Activated CD8-positive, alpha-beta memory T cell treated with anti-CD3 and anti-CD28 coated beads for 1 hour (primary cell): ENCODE measurements around the gene NOXA1.
"Not testable (repeated sequence)": the region's sequence is repeated elsewhere in the genome, so short reads cannot be mapped to it uniquely, and the experiment has no call there.

Experiments used
- DNase-seq, 2 donors: peaks; one replicate each; pipeline ENCODE4 v3.0.0-alpha.2; 2020; ENCODE audit warnings: low read depth in 1 of 2; ENCODE audit errors: extremely low read depth in 1 of 2

Gene NOXA1

DNA sequence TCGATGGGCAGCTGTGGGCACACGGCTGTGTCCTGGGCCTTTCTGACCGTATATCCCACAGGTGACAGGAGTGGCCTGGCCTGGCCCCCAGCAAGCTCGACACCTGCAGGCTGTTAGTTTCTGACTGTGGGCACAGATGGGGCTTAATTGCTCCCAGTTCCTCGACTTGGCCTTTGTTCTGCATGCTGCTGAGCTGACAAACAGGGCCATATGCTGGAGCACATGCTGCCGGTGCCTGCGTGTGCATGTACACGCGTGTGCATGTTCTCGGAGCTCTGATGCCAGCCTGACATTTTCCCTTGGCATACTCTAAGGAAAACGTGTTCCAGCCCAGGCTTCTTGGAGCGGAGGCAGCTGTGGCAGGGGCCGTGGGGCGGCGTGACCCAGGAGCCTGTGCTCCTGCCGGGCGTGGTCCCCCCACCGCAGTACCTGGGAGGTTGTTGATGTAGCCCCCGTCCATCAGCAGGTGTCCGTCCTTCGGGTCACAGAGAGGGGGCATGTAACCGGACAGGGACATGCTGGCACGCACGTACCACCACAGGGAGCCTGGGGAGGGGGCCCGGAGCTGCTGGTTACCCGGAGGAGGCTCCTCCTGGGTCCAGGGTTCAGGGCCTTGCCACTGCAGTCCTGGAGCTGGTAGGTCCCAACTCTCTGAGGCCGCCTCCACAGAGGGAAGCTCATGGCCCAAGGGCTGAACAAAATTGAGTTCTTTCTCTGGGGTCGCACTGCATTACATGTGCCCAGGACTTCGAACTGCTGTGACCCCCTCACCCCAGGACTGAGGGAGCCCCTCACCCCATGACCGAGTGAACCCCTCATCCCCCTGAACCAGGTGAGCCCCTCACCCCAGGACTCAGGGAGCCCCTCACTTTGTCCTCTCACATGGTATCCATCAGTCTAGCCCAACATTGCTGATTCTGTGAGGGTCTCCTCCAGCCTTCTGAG is 40.1 kb downstream of the NOXA1 start:
- no peak for DNase-seq

GRCh38 chr9:137463931-137464290 is 40.7 kb downstream of the NOXA1 start:
- DNase-seq: no peak

DNA sequence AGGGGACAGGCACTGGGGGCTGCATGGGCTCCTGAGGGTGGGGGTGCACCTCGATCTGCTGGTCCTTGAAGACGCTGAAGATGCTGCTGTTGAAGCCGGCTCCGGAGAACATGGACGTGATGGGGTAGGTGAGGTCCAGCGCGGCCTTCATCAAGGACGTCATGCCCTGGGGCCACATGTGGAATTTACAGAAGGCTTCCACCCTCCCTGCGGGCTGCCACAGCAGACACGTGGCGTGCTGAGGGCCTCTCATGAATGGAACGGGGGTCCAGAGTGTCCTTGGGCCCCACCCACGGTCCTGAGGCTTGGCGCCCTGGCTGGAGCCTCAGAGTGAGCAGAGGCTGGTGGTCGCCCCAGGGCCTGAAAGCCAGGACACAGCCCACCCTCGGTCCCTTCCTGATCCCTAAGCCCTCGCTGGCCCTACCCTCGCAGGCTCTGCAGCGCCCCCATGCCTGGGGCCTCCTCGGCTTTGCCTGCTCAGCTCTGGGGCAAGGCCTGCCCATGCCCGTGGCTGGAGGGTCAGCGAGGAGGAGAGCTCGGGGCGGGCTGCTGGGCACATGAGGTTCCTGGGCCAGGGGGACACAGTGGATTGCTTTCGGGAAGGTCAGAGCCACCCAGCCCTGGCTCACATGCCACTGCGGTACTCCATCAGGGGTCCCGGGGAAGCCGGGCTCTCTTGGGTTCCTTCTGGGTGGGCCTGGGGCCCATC is 41.3 kb downstream of the NOXA1 start:
- DNase-seq: no peak

DNA sequence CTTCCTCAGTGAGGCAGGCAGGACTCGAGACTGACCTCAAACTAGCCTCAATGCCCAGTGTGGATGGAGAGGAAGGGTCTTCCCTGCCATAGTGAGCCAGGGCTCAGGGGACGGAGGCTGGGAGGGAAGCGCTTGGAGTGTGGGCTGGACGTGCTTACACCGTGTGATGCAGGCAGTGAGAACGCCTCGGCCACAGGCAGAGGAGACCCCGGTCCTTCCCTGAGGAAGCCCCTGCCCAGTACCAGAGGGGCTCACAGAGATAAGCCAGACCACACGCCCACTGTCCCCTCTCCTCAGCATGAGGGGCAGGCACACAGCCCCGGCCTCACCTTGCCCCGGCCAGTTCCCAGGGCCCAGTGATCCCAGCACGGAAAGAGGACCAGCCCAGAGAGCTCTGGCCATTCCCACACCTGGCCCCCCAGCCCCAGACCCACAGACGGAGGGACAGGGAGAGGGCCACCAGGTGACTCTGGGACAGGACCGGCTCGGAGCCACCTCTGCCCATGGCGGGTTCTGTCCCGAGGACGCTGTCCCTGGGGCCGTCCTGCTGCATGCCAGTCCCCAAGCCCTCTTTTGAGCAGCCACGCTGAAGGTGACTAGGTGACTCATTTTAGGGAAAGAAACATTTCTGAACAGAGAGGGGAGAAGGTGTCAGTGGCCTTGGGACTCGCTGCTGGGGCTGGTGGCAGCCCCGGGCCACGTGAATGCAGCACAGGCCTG is 42.0 kb downstream of the NOXA1 start:
- DNase-seq: no peak

- DNase-seq: no peak
Measured at GRCh38 chr9:137465720-137466388, 42.7 kb downstream of the NOXA1 start.

GRCh38 chr9:137466389-137467085 is 43.3 kb downstream of the NOXA1 start:
- DNase-seq: not testable (repeated sequence)

DNA sequence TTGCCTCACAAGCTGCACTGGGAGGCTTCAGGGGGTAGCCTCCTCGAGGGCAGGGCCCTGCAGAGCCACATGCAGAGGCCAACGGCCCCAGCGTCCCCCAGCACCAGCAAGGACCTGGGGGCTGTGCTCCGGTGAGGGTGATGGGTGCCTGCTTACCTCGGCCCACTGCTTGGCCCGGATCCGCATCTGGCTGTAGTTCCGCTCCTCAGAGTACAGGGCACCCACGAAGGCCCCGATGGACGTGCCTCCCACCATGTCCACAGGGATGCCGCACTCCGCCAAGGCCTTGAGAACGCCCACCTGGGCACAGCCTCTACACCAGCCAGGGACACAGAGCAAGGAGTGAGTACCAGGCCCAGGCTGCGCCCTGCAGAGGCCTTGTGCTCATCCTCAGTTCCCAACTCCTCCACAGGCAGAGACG is 44.0 kb downstream of the NOXA1 start:
- no peak for DNase-seq

DNA sequence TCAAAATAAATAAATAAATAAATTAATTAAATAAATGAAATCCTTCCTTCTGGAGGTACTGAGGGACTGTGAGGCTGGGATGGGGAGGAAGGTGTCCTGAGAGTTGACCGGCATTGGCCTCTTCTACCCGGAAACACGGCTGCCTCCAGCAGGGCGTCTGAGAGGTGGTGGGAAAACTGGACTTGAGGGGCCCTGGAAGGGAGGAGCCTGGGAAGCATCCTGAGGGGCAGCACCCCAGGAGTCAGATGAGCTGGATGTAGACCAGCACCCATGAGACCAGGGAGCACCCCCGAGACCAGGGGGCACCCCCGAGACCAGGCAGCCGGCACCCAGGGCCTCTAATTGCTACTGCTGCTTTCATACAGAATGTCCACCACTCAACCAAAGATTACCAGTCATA is 44.7 kb downstream of the NOXA1 start:
- DNase-seq: no peak

DNA sequence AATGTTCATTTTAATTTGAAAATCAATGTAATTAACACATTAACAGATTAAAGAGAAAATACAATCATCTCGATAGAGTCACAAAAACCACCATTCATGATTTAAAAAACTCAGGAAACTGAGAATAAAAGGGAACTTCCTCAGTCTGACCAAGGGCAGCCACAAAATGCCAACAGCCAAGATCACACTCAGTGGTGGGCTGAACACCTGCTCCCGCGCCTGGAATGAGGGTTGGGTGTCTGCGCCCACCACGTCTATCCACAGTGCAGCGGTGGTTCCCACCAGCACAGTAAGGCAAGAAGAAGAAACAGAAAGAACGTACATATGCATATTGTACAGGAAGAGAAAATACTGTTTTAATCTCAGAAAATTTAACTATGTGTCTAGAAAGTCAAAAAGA is 47.6 kb downstream of the NOXA1 start:
- no peak for DNase-seq

DNA sequence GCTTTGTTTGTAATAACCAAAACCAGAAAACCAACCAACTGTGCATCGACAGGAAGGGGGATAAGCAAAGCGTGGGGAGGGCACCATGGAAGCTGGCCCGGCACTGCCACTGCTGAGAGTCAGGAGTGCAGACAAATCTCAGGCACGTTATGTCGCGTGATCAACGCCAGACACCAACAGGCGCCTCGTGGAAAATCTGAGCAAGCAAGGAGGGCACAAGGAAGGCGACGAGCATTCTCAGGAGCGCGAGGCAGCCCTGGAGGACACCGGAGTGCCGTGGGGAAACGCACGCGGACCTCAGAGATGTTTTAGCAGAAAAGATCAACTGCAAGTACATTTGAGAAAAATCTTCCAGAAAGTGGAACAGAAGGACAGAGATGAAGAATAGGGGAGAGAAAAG is 51.1 kb downstream of the NOXA1 start:
- DNase-seq: no peak

- no peak for DNase-seq
Measured at GRCh38 chr9:137475666-137476065, 52.5 kb downstream of the NOXA1 start.

DNA sequence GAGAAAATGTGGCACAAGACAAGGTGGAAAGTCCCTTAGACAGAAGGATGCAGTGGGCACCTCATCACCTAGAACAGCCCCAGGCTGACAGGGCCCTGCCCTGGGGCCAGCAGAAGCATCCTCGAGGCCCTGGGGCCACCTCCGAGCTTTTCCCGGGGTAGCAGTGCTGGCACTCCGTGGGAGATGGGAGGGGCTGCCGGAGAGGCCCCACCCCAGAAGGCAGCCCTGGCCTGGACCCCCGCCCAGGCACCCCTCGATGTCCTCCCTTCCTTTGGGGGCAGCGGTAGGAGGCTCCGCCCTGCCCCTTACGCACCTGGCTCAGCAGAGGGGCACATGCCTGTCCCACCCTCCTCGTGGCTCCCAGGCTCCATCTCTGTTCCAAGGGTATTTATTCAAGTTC is 53.7 kb downstream of the NOXA1 start:
- no peak for DNase-seq

GRCh38 chr9:137477778-137478612 is 54.8 kb downstream of the NOXA1 start:
- no peak for DNase-seq

DNA sequence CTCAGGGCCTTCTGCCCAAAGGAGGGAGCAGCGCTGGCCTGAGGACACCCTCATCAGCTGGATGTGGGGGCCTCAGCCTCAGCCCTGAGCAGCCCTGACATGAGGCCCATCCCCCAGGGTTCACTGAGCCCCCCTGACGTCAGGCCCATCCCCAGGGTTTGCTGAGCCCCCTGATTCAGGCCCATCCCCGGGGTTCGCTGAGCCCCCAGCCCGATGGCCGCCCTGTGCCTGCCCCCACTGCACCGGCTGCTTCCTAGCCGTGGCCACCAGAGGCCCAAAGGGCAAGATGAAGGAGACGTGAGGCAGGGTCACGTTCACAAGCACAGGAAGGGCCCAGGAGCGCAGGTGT is 55.4 kb downstream of the NOXA1 start:
- no peak for DNase-seq

DNA sequence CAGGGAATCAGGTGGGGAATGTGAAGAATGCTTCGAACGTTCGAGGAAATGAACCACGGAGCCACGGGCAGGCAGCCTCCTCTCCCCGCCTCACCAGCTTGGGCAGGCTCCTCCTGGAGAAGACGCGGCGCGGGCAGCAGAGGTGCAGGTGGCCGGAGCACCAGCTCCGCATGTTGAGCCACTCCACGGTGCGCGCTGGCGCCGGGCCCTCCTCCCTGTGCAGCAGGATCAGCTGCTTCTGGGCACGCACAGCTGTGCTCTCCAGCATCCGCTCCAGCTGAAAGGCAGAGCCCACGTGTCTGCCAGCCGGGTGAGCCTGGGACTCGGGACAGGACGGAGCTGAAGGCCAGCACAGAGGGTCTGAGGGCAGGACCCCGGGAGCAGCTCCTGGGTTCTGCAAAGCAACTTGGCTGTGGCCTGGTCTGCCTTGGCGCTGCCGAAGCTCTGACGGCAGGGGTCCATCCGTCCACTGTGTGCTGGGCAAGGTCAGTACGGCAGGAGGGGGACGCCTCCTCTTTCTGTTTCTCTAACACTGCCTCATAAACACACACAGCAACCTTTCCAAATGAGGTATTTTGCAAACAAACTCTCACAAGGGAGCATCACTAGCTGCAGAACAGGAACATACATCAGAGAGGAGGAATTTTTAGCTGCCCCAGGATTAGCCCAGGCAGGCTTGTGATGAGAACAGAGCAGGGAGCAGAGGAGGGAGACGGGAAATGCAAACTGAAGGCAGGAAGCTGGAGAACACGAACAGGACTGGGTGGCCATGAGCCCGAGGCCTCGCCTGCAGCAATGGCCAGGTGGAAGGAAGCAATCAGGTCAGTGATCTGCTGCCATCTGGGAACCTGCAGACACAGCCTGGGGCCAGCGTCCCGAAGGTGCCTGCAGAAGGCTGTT is 56.0 kb downstream of the NOXA1 start:
- DNase-seq: no peak

DNA sequence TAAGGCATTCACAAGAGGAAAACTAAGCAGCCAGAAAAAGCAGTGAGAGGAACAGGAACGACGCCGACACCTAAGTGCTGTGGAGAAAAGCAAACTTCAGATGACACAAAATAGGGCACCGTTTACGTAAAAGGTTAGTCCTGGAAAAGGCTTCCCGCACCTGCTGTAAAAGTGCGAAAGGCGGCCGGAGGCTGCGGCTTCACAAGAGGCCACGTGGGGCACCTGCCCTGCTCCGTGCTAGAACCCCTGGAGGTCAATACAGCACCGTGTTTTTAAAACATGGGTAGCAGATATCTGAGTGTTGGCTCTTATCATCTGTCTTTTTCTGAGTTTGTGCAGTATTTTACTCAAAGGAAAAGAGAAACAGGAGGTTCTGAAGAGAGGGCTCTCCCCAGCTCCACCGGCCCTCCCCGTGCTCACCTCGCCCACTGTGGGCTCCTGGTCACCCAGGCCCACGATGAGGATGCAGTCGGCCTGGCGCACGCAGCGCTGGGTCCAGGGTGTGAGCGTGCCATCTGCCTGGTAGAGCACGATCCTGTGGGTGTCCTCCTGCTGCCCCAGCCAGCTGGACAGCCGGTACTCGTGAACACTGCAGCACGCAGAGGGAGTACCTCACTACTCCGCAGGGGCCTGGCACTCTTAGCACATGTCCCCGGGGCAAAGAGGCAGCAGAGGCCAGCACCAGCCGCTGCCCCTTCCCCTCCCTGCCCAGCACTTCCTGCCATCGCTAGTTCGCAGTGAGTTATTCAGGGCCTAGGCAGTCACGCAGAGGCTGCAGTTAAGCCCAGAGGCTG is 56.9 kb downstream of the NOXA1 start:
- no peak for DNase-seq

GRCh38 chr9:137480686-137481683 is 57.8 kb downstream of the NOXA1 start:
- no peak for DNase-seq
